IMR-90 (cell line): ENCODE data around the gene STXBP6. TPM values are rescaled to one million over a fixed set of nuclear protein-coding genes. Genes with fewer than 3 reads are reported as not detected.

Experiments used
- ATAC-seq: fragments of 200-7000 bp; cut with Tn5 transposase; 2 replicates; pipeline ENCODE4 v1.9.1; 2020; ENCODE audit warnings: low read depth, mild to moderate bottlenecking, moderate library complexity
- BruUV-seq: library from RNA; stranded (reverse); fragments of 400-500 nt; replicated peaks from 2 replicates; lab custom pipeline; 2021; lab: Mats Ljungman, UMichigan
- CTCF ChIA-PET: fragments of 300-600 bp; formaldehyde crosslinking; extraction: SDS; loops from one replicate; lab custom pipeline; 2021; ENCODE audit warnings: antibody characterized with exemption; lab: Yijun Ruan, JAX
- POLR2A ChIA-PET: fragments of 300-600 bp; sonication (Branson Sonifier 250); formaldehyde crosslinking; loops from one replicate; lab custom pipeline; 2022; ENCODE audit warnings: antibody characterized with exemption; ENCODE audit not compliant: unreplicated experiment; lab: Charles Lee
- DNase-seq: peaks from one replicate; pipeline ENCODE4 v3.0.0; 2013
- H2AFZ ChIP-seq: replicated peaks from 2 replicates; pipeline ENCODE3; 2013; ENCODE audit warnings: low read length, mild to moderate bottlenecking; ENCODE audit not compliant: poor library complexity
- H2AK5ac ChIP-seq: 2 replicates; pipeline ENCODE4 v1.6.1; 2013; ENCODE audit warnings: low read depth, low read length, inconsistent platforms
- H2AK9ac ChIP-seq: replicated peaks from 2 replicates; pipeline ENCODE3; 2013; ENCODE audit warnings: mild to moderate bottlenecking, low read depth, low read length, moderate library complexity; ENCODE audit not compliant: poor library complexity
- H2BK120ac ChIP-seq: 2 replicates; pipeline ENCODE4 v1.6.1; 2013; ENCODE audit warnings: low read depth, low read length, inconsistent platforms
- H2BK15ac ChIP-seq: 3 replicates; pipeline ENCODE4 v1.6.1; 2013; ENCODE audit warnings: low read depth, low read length, inconsistent platforms
- H2BK20ac ChIP-seq: 2 replicates; pipeline ENCODE4 v1.6.1; 2013; ENCODE audit warnings: low read depth, mild to moderate bottlenecking, inconsistent platforms, low read length, moderate library complexity
- H2BK5ac ChIP-seq: 2 replicates; pipeline ENCODE4 v1.6.1; 2013; ENCODE audit warnings: mild to moderate bottlenecking, low read depth, low read length, inconsistent platforms; ENCODE audit not compliant: poor library complexity, severe bottlenecking
- H3K14ac ChIP-seq: replicated peaks from 2 replicates; pipeline ENCODE4 v1.6.1; 2013; ENCODE audit warnings: low read depth, low read length, inconsistent platforms
- H3K18ac ChIP-seq: 2 replicates; pipeline ENCODE4 v1.6.1; 2013; ENCODE audit warnings: low read depth, low read length, control low read depth
- H3K23ac ChIP-seq: 2 replicates; pipeline ENCODE4 v1.6.1; 2013; ENCODE audit warnings: low read depth, low read length, inconsistent platforms
- H3K27ac ChIP-seq: 2 replicates; pipeline ENCODE4 v1.5.1; 2013; ENCODE audit warnings: mild to moderate bottlenecking, control low read depth, low read length; ENCODE audit not compliant: insufficient read depth
- H3K27me3 ChIP-seq: 2 replicates; pipeline ENCODE4 v1.6.1; 2013; ENCODE audit warnings: low read length; ENCODE audit not compliant: control insufficient read depth, insufficient read depth
- H3K36me3 ChIP-seq: 2 replicates; pipeline ENCODE4 v1.6.1; 2013; ENCODE audit warnings: low read length, mixed read lengths; ENCODE audit not compliant: control insufficient read depth, insufficient read depth
- H3K4ac ChIP-seq: 2 replicates; pipeline ENCODE4 v1.6.1; 2013; ENCODE audit warnings: low read depth, low read length, inconsistent platforms
- H3K4me1 ChIP-seq: 2 replicates; pipeline ENCODE4 v1.6.1; 2013; ENCODE audit warnings: low read length, mixed read lengths; ENCODE audit not compliant: control insufficient read depth, insufficient read depth
- H3K4me2 ChIP-seq: 2 replicates; pipeline ENCODE4 v1.6.1; 2013; ENCODE audit warnings: low read depth, mild to moderate bottlenecking, control low read depth, low read length, moderate library complexity
- H3K4me3 ChIP-seq: 2 replicates; pipeline ENCODE4 v1.5.1; 2013; ENCODE audit warnings: low read depth, mild to moderate bottlenecking, control low read depth, low read length, moderate library complexity; ENCODE audit not compliant: insufficient read depth
- H3K56ac ChIP-seq: 2 replicates; pipeline ENCODE4 v1.6.1; 2013; ENCODE audit warnings: low read length, inconsistent platforms; ENCODE audit not compliant: insufficient read depth; ENCODE audit errors: extremely low read depth
- H3K79me1 ChIP-seq, 2 experiments: 2 replicates each; pipeline ENCODE4 v1.6.1; 2013; ENCODE audit warnings: low read length in 2 of 2, inconsistent platforms in 1 of 2, low read depth in 1 of 2
- H3K9ac ChIP-seq: 2 replicates; pipeline ENCODE4 v1.6.1; 2013; ENCODE audit warnings: low read depth, low read length, control low read depth
- H3K9me1 ChIP-seq: 2 replicates; pipeline ENCODE4 v1.6.1; 2013; ENCODE audit warnings: low read length, inconsistent platforms; ENCODE audit not compliant: insufficient read depth
- H3K9me3 ChIP-seq: 2 replicates; pipeline ENCODE4 v1.6.1; 2013; ENCODE audit warnings: low read length; ENCODE audit not compliant: control insufficient read depth, insufficient read depth
- H4K20me1 ChIP-seq: 2 replicates; pipeline ENCODE4 v1.6.1; 2013; ENCODE audit warnings: low read length, inconsistent platforms; ENCODE audit not compliant: insufficient read depth
- H4K5ac ChIP-seq: 2 replicates; pipeline ENCODE4 v1.6.1; 2013; ENCODE audit warnings: mild to moderate bottlenecking, low read depth, low read length, control low read depth
- H4K8ac ChIP-seq, 2 experiments: 2 replicates each; pipeline ENCODE4 v1.6.1; 2013; ENCODE audit warnings: low read depth in 2 of 2, low read length in 2 of 2, control low read depth in 1 of 2, inconsistent platforms in 1 of 2
- H4K91ac ChIP-seq: 2 replicates; pipeline ENCODE4 v1.6.1; 2013; ENCODE audit warnings: low read depth, low read length, inconsistent platforms; ENCODE audit not compliant: insufficient read depth
- MAFK ChIP-seq: IDR thresholded peaks from 2 replicates; pipeline ENCODE4 v1.6.1; 2012; ENCODE audit warnings: low read depth, low read length, improper control_type of control experiment
- MAZ ChIP-seq: IDR thresholded peaks from 2 replicates; pipeline ENCODE4 v1.6.1; 2012; ENCODE audit warnings: low read depth, mild to moderate bottlenecking, low read length, improper control_type of control experiment, moderate library complexity, borderline replicate concordance
- SMC3 ChIP-seq: fragments of 150-350 bp; IDR thresholded peaks from 2 replicates; pipeline ENCODE4 v1.6.1; 2016; ENCODE audit warnings: low read depth, mild to moderate bottlenecking, antibody characterized with exemption, low read length, moderate library complexity
- WGBS, 2 experiments: methylation state at CpG; one replicate each; pipeline versions ENCODE4 v1.1.5 to v1.1.7; 2013; ENCODE audit warnings: missing lambda C conversion rate in 2 of 2; ENCODE audit not compliant: insufficient read length in 1 of 2; ENCODE audit errors: extremely low coverage in 2 of 2; 5-methylcytosine and 5-hydroxymethylcytosine counted together
- dilution Hi-C: fragments of 300-500 bp; cut with HindIII; formaldehyde crosslinking; loops from one replicate; pipeline ENCODE4 v1.14.3; 2018; ENCODE audit warnings: low sequenced_read_pairs; ENCODE audit not compliant: unreplicated experiment
- in situ Hi-C: fragments of 300-500 bp; cut with MboI; formaldehyde crosslinking; loops from 3 replicates; pipeline ENCODE4 v1.14.3; 2019; ENCODE audit warnings: low sequenced_read_pairs, inconsistent platforms, mixed read lengths
- intact Hi-C: fragments of 100-400 bp; cut with micrococcal nuclease; formaldehyde crosslinking; loops from 2 replicates; pipeline ENCODE4 v1.10.0; 2022
- polyA plus RNA-seq, 3 experiments: library from polyadenylated mRNA; depleted of rRNA; stranded (reverse); fragments of >200 nt; gene quantifications; 2 replicates each; pipeline ENCODE4 v1.2.3, GENCODE V29; 2012; ENCODE audit warnings: low replicate concordance in 1 of 3
- total RNA-seq: library from RNA; depleted of rRNA; stranded (reverse); fragments of >200 nt; gene quantifications from 2 replicates; pipeline ENCODE4 v1.2.3, GENCODE V29; 2012
- TF ChIP-seq, protein P1 (sequence below): conservative IDR thresholded peaks from 2 replicates; pipeline ENCODE4 v1.5.1; 2012; ENCODE audit warnings: mild to moderate bottlenecking, low read depth, low read length, improper control_type of control experiment

The STXBP6 gene
- total and polyA plus RNA-seq, 2 of the 4 experiments (the other 2 are of a cell fraction) = 14.2 to 14.3 TPM

- H2BK15ac ChIP-seq = no peak overlapping the region
- intact Hi-C loops (no loop called here), in situ Hi-C loops (no loop called here), dilution Hi-C loops (no loop called here)
- no peaks in the 10 kb centered on the region for H3K9me3 ChIP-seq
- no peak overlapping the region for H3K18ac ChIP-seq
- DNase-seq = no peak
- H3K14ac ChIP-seq = no peak overlapping the region
- H4K91ac ChIP-seq = no peak overlapping the region
- H2BK120ac ChIP-seq = no peak overlapping the region
- H3K4me2 ChIP-seq = no peak overlapping the region
- no peak overlapping the region for H3K56ac ChIP-seq
- no peak overlapping the region for H2BK5ac ChIP-seq
- no peaks in the 10 kb centered on the region for H3K79me1 ChIP-seq
- no peak overlapping the region for H4K5ac ChIP-seq
- ATAC-seq = no peak
- CTCF ChIA-PET = no interaction called here
- no peak overlapping the region for H3K27ac ChIP-seq
- H3K23ac ChIP-seq = no peak overlapping the region
- H2AK5ac ChIP-seq = no peak overlapping the region
- no peak overlapping the region for H2AK9ac ChIP-seq
- H3K27me3 ChIP-seq = no peaks in the 10 kb centered on the region; the same call in 1 of the 2 replicates
- POLR2A ChIA-PET = no interaction called here
- H3K4me1 ChIP-seq = no peaks in the 10 kb centered on the region
- no peaks in the 10 kb centered on the region; the same call in 1 of the 2 replicates for H3K9me1 ChIP-seq
- no peak overlapping the region for H2BK20ac ChIP-seq
- WGBS, 2 experiments = 69% methylated on average over 3 of the region's 10 CpGs; no CpG with 5 or more reads in 1 of the 2 experiments
- no peak overlapping the region for H3K9ac ChIP-seq
- no peak for TF ChIP-seq SMC3
- no peak for TF ChIP-seq MAFK
- TF ChIP-seq, protein P1, sequence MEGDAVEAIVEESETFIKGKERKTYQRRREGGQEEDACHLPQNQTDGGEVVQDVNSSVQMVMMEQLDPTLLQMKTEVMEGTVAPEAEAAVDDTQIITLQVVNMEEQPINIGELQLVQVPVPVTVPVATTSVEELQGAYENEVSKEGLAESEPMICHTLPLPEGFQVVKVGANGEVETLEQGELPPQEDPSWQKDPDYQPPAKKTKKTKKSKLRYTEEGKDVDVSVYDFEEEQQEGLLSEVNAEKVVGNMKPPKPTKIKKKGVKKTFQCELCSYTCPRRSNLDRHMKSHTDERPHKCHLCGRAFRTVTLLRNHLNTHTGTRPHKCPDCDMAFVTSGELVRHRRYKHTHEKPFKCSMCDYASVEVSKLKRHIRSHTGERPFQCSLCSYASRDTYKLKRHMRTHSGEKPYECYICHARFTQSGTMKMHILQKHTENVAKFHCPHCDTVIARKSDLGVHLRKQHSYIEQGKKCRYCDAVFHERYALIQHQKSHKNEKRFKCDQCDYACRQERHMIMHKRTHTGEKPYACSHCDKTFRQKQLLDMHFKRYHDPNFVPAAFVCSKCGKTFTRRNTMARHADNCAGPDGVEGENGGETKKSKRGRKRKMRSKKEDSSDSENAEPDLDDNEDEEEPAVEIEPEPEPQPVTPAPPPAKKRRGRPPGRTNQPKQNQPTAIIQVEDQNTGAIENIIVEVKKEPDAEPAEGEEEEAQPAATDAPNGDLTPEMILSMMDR = no peak
- TF ChIP-seq MAZ = no peak
- no peak overlapping the region for H3K4me3 ChIP-seq
- no peaks in the 10 kb centered on the region for H4K20me1 ChIP-seq
- H4K8ac ChIP-seq = no peak overlapping the region
- H3K4ac ChIP-seq = no peak overlapping the region
- no peaks in the 10 kb centered on the region for H3K36me3 ChIP-seq
- BruUV-seq = no TSS peak
- no peak overlapping the region for H2AFZ ChIP-seq
Observed at GRCh38 chr14:24794644-24795305, 255.2 kb downstream of the STXBP6 start.
